Measurements from ENCODE around the gene PKP2.

Gene PKP2

DNA sequence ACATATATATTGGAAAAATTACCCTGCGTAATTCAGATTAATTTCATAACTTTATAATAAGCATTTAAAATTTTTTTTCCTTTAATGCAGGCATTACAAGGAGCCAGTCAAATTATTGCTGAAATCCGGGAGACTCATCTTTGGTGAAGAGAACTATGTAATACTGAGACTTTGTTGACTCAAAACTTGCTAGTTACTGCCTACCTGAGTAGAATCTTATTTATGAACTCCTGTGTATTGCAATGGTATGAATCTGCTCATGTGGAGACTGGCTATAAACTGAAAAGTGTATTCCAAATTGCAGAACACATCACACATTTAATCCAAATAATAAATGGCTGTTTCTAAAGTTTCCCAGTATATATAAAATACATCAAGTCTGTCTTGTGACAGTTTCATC lies 153.3 kb downstream of the PKP2 start:
- Histone ChIP-seq H3K9ac (ENCODE audit: low read depth in 1 of 2, low read length in 2 of 2) (no peak overlapping the region), H3K9me3 (ENCODE audit: control insufficient read depth in 1 of 2, low read length in 2 of 2) (no peaks in the 10 kb centered on the region), H3K4me1 (ENCODE audit: control insufficient read depth in 1 of 2, insufficient read depth in 2 of 2, low read length in 2 of 2) (no peaks in the 10 kb centered on the region), H3K4me3 (ENCODE audit: low read depth in 1 of 2, low read length in 2 of 2) (no peak overlapping the region), H3K36me3 (ENCODE audit: control insufficient read depth in 1 of 2, insufficient read depth in 2 of 2, low read length in 2 of 2) (peaks cover 21 to 80% of the 10 kb centered on the region in 2 donors), H3K27ac (ENCODE audit: low read depth, low read length) (no peak overlapping the region), H3K27me3 (ENCODE audit: control insufficient read depth in 1 of 2, insufficient read depth in 2 of 2, low read length in 2 of 2) (no peaks in the 10 kb centered on the region)

DNA sequence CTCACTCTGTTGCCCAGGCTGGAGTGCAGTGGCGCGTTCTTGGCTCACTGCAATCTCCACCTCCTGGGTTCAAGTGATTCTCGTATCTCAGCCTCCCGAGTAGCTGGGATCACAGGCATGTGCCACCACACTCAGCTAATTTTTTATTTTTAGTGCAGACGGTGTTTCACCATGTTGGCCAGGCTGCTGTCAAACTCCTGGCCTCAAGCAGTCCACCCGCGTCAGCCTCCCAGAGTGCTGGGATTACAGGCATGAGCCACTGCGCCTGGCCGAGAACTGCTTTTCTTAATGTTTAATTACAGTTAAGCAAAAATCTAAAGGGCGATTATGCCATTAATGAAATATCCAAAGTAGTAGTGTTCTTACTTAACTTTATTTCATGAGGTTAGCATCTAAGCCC lies 154.4 kb downstream of the PKP2 start:
- no peak overlapping the region for H3K4me3 ChIP-seq (ENCODE audit: low read depth in 1 of 2, low read length in 2 of 2)
- no peaks in the 10 kb centered on the region for H3K4me1 ChIP-seq (ENCODE audit: control insufficient read depth in 1 of 2, insufficient read depth in 2 of 2, low read length in 2 of 2)
- no peaks in the 10 kb centered on the region for H3K9me3 ChIP-seq (ENCODE audit: control insufficient read depth in 1 of 2, low read length in 2 of 2)
- H3K9ac ChIP-seq (ENCODE audit: low read depth in 1 of 2, low read length in 2 of 2): no peak overlapping the region
- H3K36me3 ChIP-seq (ENCODE audit: control insufficient read depth in 1 of 2, insufficient read depth in 2 of 2, low read length in 2 of 2): peaks cover 22 to 73% of the 10 kb centered on the region in 2 donors
- H3K27ac ChIP-seq (ENCODE audit: low read depth, low read length): no peak overlapping the region
- H3K27me3 ChIP-seq (ENCODE audit: control insufficient read depth in 1 of 2, insufficient read depth in 2 of 2, low read length in 2 of 2): no peaks in the 10 kb centered on the region
